Ishikawa (cell line): ENCODE data around the gene MGAT4C.

ENCODE experiments used
- CEBPB ChIP-seq: IDR thresholded peaks from 2 replicates; pipeline ENCODE4 v1.6.1; 2012
- CREB1 ChIP-seq: IDR thresholded peaks from 2 replicates; pipeline ENCODE4 v1.6.1; 2012; ENCODE audit warnings: low read depth
- EGR1 ChIP-seq: IDR thresholded peaks from 2 replicates; pipeline ENCODE4 v1.6.1; 2012
- EP300 ChIP-seq: IDR thresholded peaks from 2 replicates; pipeline ENCODE4 v1.6.1; 2012; ENCODE audit warnings: borderline replicate concordance
- FOXM1 ChIP-seq: IDR thresholded peaks from 2 replicates; pipeline ENCODE4 v1.6.1; 2012; ENCODE audit warnings: low read depth, borderline replicate concordance
- NFIC ChIP-seq: IDR thresholded peaks from 2 replicates; pipeline ENCODE4 v1.6.1; 2012
- RAD21 ChIP-seq: IDR thresholded peaks from 2 replicates; pipeline ENCODE4 v1.6.1; 2012; ENCODE audit warnings: low read depth
- TAF1 ChIP-seq: IDR thresholded peaks from 2 replicates; pipeline ENCODE4 v1.6.1; 2012; ENCODE audit warnings: low read depth, mild to moderate bottlenecking
- TCF12 ChIP-seq: IDR thresholded peaks from 2 replicates; pipeline ENCODE4 v1.6.1; 2012; ENCODE audit warnings: low read depth
- TEAD4 ChIP-seq: IDR thresholded peaks from 2 replicates; pipeline ENCODE4 v1.6.1; 2012
- YY1 ChIP-seq: IDR thresholded peaks from 2 replicates; pipeline ENCODE4 v1.6.1; 2012; ENCODE audit warnings: low read depth
- TF ChIP-seq, protein P1 (sequence below): IDR thresholded peaks from 2 replicates; pipeline ENCODE4 v1.6.1; 2012
- TF ChIP-seq, protein P2 (sequence below): IDR thresholded peaks from 2 replicates; pipeline ENCODE4 v1.6.1; 2012; ENCODE audit warnings: low read depth, mild to moderate bottlenecking
- TF ChIP-seq, protein P3 (sequence below): IDR thresholded peaks from 2 replicates; pipeline ENCODE4 v1.6.1; 2012

DNA sequence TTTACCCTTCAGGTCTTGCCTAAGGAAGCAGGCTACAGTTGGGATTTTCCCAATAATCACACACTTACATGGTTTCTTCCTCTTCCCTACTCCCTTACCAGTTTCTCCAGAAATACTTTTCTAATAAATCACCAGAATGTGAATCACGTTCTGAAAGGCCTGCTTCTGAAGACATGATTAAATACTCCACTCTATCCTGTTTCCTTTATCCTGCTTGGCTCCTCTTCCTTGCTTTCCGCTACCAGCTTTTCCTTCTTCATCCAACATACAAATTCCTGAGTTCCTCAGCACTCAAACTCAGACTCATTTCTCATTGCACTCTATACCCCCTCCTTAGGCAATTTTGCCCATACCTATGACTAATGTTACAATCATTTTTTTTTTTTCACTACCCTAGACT lies 118.3 kb downstream of the MGAT4C start:
- TF ChIP-seq TCF12 (no peak), RAD21 (no peak), EGR1 (no peak), YY1 (no peak), FOXM1 (no peak), TAF1 (no peak), TEAD4 (no peak), EP300 (no peak), NFIC (no peak), CREB1 (no peak), CEBPB (no peak)
- TF ChIP-seq, protein P1, sequence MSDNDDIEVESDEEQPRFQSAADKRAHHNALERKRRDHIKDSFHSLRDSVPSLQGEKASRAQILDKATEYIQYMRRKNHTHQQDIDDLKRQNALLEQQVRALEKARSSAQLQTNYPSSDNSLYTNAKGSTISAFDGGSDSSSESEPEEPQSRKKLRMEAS, result no peak
- TF ChIP-seq, protein P2, sequence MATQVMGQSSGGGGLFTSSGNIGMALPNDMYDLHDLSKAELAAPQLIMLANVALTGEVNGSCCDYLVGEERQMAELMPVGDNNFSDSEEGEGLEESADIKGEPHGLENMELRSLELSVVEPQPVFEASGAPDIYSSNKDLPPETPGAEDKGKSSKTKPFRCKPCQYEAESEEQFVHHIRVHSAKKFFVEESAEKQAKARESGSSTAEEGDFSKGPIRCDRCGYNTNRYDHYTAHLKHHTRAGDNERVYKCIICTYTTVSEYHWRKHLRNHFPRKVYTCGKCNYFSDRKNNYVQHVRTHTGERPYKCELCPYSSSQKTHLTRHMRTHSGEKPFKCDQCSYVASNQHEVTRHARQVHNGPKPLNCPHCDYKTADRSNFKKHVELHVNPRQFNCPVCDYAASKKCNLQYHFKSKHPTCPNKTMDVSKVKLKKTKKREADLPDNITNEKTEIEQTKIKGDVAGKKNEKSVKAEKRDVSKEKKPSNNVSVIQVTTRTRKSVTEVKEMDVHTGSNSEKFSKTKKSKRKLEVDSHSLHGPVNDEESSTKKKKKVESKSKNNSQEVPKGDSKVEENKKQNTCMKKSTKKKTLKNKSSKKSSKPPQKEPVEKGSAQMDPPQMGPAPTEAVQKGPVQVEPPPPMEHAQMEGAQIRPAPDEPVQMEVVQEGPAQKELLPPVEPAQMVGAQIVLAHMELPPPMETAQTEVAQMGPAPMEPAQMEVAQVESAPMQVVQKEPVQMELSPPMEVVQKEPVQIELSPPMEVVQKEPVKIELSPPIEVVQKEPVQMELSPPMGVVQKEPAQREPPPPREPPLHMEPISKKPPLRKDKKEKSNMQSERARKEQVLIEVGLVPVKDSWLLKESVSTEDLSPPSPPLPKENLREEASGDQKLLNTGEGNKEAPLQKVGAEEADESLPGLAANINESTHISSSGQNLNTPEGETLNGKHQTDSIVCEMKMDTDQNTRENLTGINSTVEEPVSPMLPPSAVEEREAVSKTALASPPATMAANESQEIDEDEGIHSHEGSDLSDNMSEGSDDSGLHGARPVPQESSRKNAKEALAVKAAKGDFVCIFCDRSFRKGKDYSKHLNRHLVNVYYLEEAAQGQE, result no peak
- TF ChIP-seq, protein P3, sequence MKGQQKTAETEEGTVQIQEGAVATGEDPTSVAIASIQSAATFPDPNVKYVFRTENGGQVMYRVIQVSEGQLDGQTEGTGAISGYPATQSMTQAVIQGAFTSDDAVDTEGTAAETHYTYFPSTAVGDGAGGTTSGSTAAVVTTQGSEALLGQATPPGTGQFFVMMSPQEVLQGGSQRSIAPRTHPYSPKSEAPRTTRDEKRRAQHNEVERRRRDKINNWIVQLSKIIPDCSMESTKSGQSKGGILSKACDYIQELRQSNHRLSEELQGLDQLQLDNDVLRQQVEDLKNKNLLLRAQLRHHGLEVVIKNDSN, result no peak
